Sigmoid colon (tissue), 7 donors: ENCODE measurements around the gene SPTBN1. TPM values are rescaled to one million over a fixed set of nuclear protein-coding genes. Genes with fewer than 3 reads are reported as not detected.

Experiments used
- DNase-seq: peaks from one replicate; pipeline ENCODE4 v3.0.0-alpha.2; 2019
- H3K27ac ChIP-seq, 4 donors: fragments of 200-600 bp; sonication (generic); one replicate each; pipeline ENCODE4 v1.5.1; 2016 to 2019; ENCODE audit warnings: mild to moderate bottlenecking in 1 of 4
- H3K27me3 ChIP-seq, 3 donors: fragments of 200-600 bp; sonication (generic); one replicate each; pipeline ENCODE4 v1.5.1; 2019; ENCODE audit warnings: mild to moderate bottlenecking in 1 of 3
- H3K36me3 ChIP-seq, 4 donors: fragments of 200-600 bp; sonication (generic); one replicate each; pipeline ENCODE4 v1.5.1; 2016 to 2019
- H3K4me1 ChIP-seq, 4 donors: fragments of 200-600 bp; sonication (generic); one replicate each; pipeline ENCODE4 v1.5.1; 2017 to 2019
- H3K4me3 ChIP-seq, 4 donors: fragments of 200-600 bp; sonication (generic); one replicate each; pipeline ENCODE4 v1.5.1; 2017 to 2019; ENCODE audit warnings: mild to moderate bottlenecking in 2 of 4, moderate library complexity in 1 of 4
- H3K9me3 ChIP-seq, 4 donors: fragments of 200-600 bp in 3 of 4; sonication (generic) in 3 of 4; one replicate each; pipeline versions ENCODE4 v1.5.1 to v1.6.1; 2013 to 2019
- CTCF ChIP-seq, 4 experiments: fragments of 450-650 bp in 3 of 4; fragments of 200-600 bp in 1 of 4; IDR thresholded peaks; one replicate each; pipeline ENCODE4 v1.5.1; 2016 to 2019; ENCODE audit warnings: antibody characterized with exemption in 4 of 4, mild to moderate bottlenecking in 3 of 4, moderate library complexity in 2 of 4
- EP300 ChIP-seq, 4 donors: sonication (generic); formaldehyde crosslinking; IDR thresholded peaks; one replicate each; pipeline ENCODE4 v1.6.1; 2017; ENCODE audit warnings: antibody characterized with exemption in 4 of 4
- POLR2A ChIP-seq, 2 donors: fragments of 450-650 bp; IDR thresholded peaks; one replicate each; pipeline ENCODE4 v1.6.1; 2016; ENCODE audit warnings: antibody characterized with exemption in 2 of 2, mild to moderate bottlenecking in 2 of 2, moderate library complexity in 2 of 2
- POLR2AphosphoS5 ChIP-seq, 4 donors: sonication (generic); formaldehyde crosslinking; IDR thresholded peaks; one replicate each; pipeline ENCODE4 v1.6.1; 2017; ENCODE audit warnings: antibody characterized with exemption in 4 of 4
- WGBS, 2 donors: extraction: QIAGEN DNeasy Blood & Tissue Kit; methylation state at CpG; one replicate each; pipeline ENCODE4 v1.1.7; 2013; 5-methylcytosine and 5-hydroxymethylcytosine counted together
- intact Hi-C: fragments of 100-400 bp; cut with DNase I; formaldehyde crosslinking; loops from one replicate; pipeline ENCODE4 v1.15.1; 2023
- polyA plus RNA-seq, 3 donors: library from polyadenylated mRNA; stranded (reverse); fragments of 200-250 nt; gene quantifications; one replicate each; pipeline ENCODE4 v1.2.3, GENCODE V29; 2013
- total RNA-seq, 4 donors: library from RNA; depleted of rRNA; stranded (reverse); fragments of >200 nt; gene quantifications; one replicate each; pipeline ENCODE4 v1.1.0, GENCODE V29; 2016
- donor health status: healthy with polysubstance abuse.
- donor health status: Bipolar disorder and iron deficiency.
- donor health status: healthy.

Gene SPTBN1
- total and polyA plus RNA-seq, 7 donors, result 23.1 to 273 (median 169) TPM

- Histone ChIP-seq H3K4me3 (no peak overlapping the region), H3K4me1 (peaks cover 0 to 81% (median 73%) of the 10 kb centered on the region in 4 donors), H3K27ac (peak overlapping the region; percentile 48 to 70 (median 66)), H3K36me3 (no peaks in the 10 kb centered on the region), H3K27me3 (no peaks in the 10 kb centered on the region), H3K9me3 (no peaks in the 10 kb centered on the region)
- intact Hi-C loops, result no loop called here
- WGBS, 2 donors, result 36 to 55% methylated on average over 9 of the region's 9 CpGs
- no peak for TF ChIP-seq POLR2AphosphoS5 (IDR thresholded peaks at IDR 0.05)
- TF ChIP-seq POLR2A (IDR thresholded peaks at IDR 0.05), result no peak
- TF ChIP-seq EP300 (IDR thresholded peaks at IDR 0.05), result no peak
- no peak for TF ChIP-seq CTCF (IDR thresholded peaks at IDR 0.05)
- DNase-seq, result no peak
These were observed 116.8 kb downstream of the SPTBN1 start for GRCh38 chr2:54572636-54573536.

GRCh38 chr2:54573537-54573919 is 117.4 kb downstream of the SPTBN1 start:
- Histone ChIP-seq H3K9me3 (no peaks in the 10 kb centered on the region), H3K27me3 (no peaks in the 10 kb centered on the region), H3K4me3 (no peak overlapping the region), H3K36me3 (no peaks in the 10 kb centered on the region), H3K4me1 (peaks cover 0 to 84% (median 79%) of the 10 kb centered on the region in 4 donors), H3K27ac (peak overlapping the region; percentile 48 to 70 (median 66))
- WGBS, 2 donors, result 34 to 66% methylated on average over 5 of the region's 5 CpGs
- intact Hi-C loops, result no loop called here
- no peak for TF ChIP-seq CTCF (IDR thresholded peaks at IDR 0.05)
- TF ChIP-seq POLR2A (IDR thresholded peaks at IDR 0.05), result no peak
- TF ChIP-seq EP300 (IDR thresholded peaks at IDR 0.05), result no peak
- no peak for TF ChIP-seq POLR2AphosphoS5 (IDR thresholded peaks at IDR 0.05)
- no peak for DNase-seq

GRCh38 chr2:54574107-54574859 is 118.2 kb downstream of the SPTBN1 start:
- peak overlapping the region in 3 of 4 donors; percentile 66 to 70 (median 66) for H3K27ac ChIP-seq
- H3K36me3 ChIP-seq, result no peaks in the 10 kb centered on the region
- TF ChIP-seq POLR2A (IDR thresholded peaks at IDR 0.05), result no peak
- TF ChIP-seq EP300 (IDR thresholded peaks at IDR 0.05), result no peak
- no peak for TF ChIP-seq POLR2AphosphoS5 (IDR thresholded peaks at IDR 0.05)
- TF ChIP-seq CTCF (IDR thresholded peaks at IDR 0.05), result no peak
- peaks cover 0 to 85% (median 81%) of the 10 kb centered on the region in 4 donors for H3K4me1 ChIP-seq
- intact Hi-C loops, result no loop called here
- no peaks in the 10 kb centered on the region for H3K9me3 ChIP-seq
- WGBS, 2 donors, result 7 to 27% methylated on average over 9 of the region's 9 CpGs
- DNase-seq, result no peak
- no peaks in the 10 kb centered on the region for H3K27me3 ChIP-seq
- no peak overlapping the region for H3K4me3 ChIP-seq

GRCh38 chr2:54574860-54575247 is 118.7 kb downstream of the SPTBN1 start:
- Histone ChIP-seq H3K27ac (peak overlapping the region in 2 of 4 donors; percentile 66), H3K9me3 (no peaks in the 10 kb centered on the region), H3K4me1 (peaks cover 0 to 85% (median 80%) of the 10 kb centered on the region in 4 donors), H3K27me3 (no peaks in the 10 kb centered on the region), H3K36me3 (no peaks in the 10 kb centered on the region), H3K4me3 (no peak overlapping the region)
- no peak for DNase-seq
- TF ChIP-seq EP300 (IDR thresholded peaks at IDR 0.05) (no peak), POLR2A (IDR thresholded peaks at IDR 0.05) (no peak), POLR2AphosphoS5 (IDR thresholded peaks at IDR 0.05) (no peak), CTCF (IDR thresholded peaks at IDR 0.05) (no peak)
- intact Hi-C loops, result no loop called here
- 61 to 65% methylated on average over 5 of the region's 5 CpGs for WGBS, 2 donors
